ENCODE measurements around the gene MTA2. TPM values are rescaled to one million over a fixed set of nuclear protein-coding genes. Genes with fewer than 3 reads are reported as not detected.
"Not testable (repeated sequence)": the region's sequence is repeated elsewhere in the genome, so short reads cannot be mapped to it uniquely, and the experiment has no call there.

Gene MTA2
- total RNA-seq, 2 donors from 2014 or later, result 84.5 to 96.6 TPM

- peak; percentile 45 to 64 for DNase-seq
- no peak for ATAC-seq
- intact Hi-C loops (cut with DNase I, micrococcal nuclease), result loop anchor here in 1 of 2 donors (10.0 kb wide), 1 partner anchor 161 kb away; no protein-coding TSS in a partner anchor
These were observed 46.1 kb downstream of the MTA2 start for GRCh38 chr11:62555464-62556107.

GRCh38 chr11:62554387-62555167 lies 47.1 kb downstream of the MTA2 start:
- intact Hi-C loops (cut with DNase I, micrococcal nuclease), result loop anchor here in 1 of 2 donors (10.0 kb wide), 1 partner anchor 160 kb away; no protein-coding TSS in a partner anchor
- DNase-seq, result peak; percentile 72 to 75

GRCh38 chr11:62553839-62554361 lies 47.8 kb downstream of the MTA2 start:
- DNase-seq, result peak; percentile 40 to 74
- intact Hi-C loops (cut with DNase I, micrococcal nuclease), result loop anchor here in 1 of 2 donors (10.0 kb wide), 1 partner anchor 159 kb away; no protein-coding TSS in a partner anchor
- peak; percentile 23 for ATAC-seq

More at GRCh38 chr11:62554387-62555167, 47.1 kb downstream of the MTA2 start:
- no peak for ATAC-seq

- ATAC-seq, result peak; percentile 68
- peak; percentile 87 to 95 for DNase-seq
- intact Hi-C loops (cut with DNase I, micrococcal nuclease), result loop anchor here in 1 of 2 donors (10.0 kb wide), 1 partner anchor 158 kb away; no protein-coding TSS in a partner anchor
These were observed 48.4 kb downstream of the MTA2 start for GRCh38 chr11:62553080-62553838.

GRCh38 chr11:62552485-62553079 lies 49.1 kb downstream of the MTA2 start:
- DNase-seq, result peak; percentile 48 to 53
- ATAC-seq, result no peak

GRCh38 chr11:62550478-62550877 lies 51.2 kb downstream of the MTA2 start:
- intact Hi-C loops (cut with DNase I, micrococcal nuclease), result loop anchor here in 1 of 2 donors (10.0 kb wide), 1 partner anchor 156 kb away; no protein-coding TSS in a partner anchor
- not testable (repeated sequence) for DNase-seq, ATAC-seq

More at GRCh38 chr11:62552485-62553079, 49.1 kb downstream of the MTA2 start:
- intact Hi-C loops (cut with DNase I, micrococcal nuclease), result loop anchor here in 1 of 2 donors (10.0 kb wide), 1 partner anchor 158 kb away; no protein-coding TSS in a partner anchor

- ATAC-seq (peak; percentile 25), DNase-seq (peak; percentile 76)
- intact Hi-C loops (cut with DNase I, micrococcal nuclease), result loop anchor here in 1 of 2 donors (10.0 kb wide), 1 partner anchor 124 kb away; no protein-coding TSS in a partner anchor
These were observed 52.9 kb downstream of the MTA2 start for GRCh38 chr11:62548545-62549335.

GRCh38 chr11:62547691-62548281 lies 53.9 kb downstream of the MTA2 start:
- DNase-seq (peak; percentile 42 to 58), ATAC-seq (no peak)
- intact Hi-C loops (cut with DNase I, micrococcal nuclease), result loop anchor here in 1 of 2 donors (10.0 kb wide), 1 partner anchor 123 kb away; no protein-coding TSS in a partner anchor

GRCh38 chr11:62546929-62547625 lies 54.6 kb downstream of the MTA2 start:
- ATAC-seq, result no peak
- DNase-seq, result peak; percentile 56 to 66
- intact Hi-C loops (cut with DNase I, micrococcal nuclease), result loop anchor here in 1 of 2 donors (10.0 kb wide), 1 partner anchor 122 kb away; no protein-coding TSS in a partner anchor

GRCh38 chr11:62546244-62546928 lies 55.3 kb downstream of the MTA2 start, which contains the start of gene AHNAK:
TSS of gene AHNAK (minus strand) at chr11:62546806. CDS start at chr11:62536098, 10,708 bp downstream.
- DNase-seq (peak; percentile 85 to 90), ATAC-seq (peak; percentile 58)
- intact Hi-C loops (cut with DNase I, micrococcal nuclease), result loop anchor here in 1 of 2 donors (10.0 kb wide), 1 partner anchor 122 kb away; no protein-coding TSS in a partner anchor

- intact Hi-C loops (cut with DNase I, micrococcal nuclease), result loop anchor here in 1 of 2 donors (10.0 kb wide), 1 partner anchor 121 kb away; no protein-coding TSS in a partner anchor
- DNase-seq (peak; percentile 91), ATAC-seq (peak; percentile 48)
These were observed 56.0 kb downstream of the MTA2 start for GRCh38 chr11:62545437-62546243.

GRCh38 chr11:62544581-62545436 lies 56.9 kb downstream of the MTA2 start:
- ATAC-seq (peak; percentile 33), DNase-seq (peak; percentile 71 to 73)
- intact Hi-C loops (cut with DNase I, micrococcal nuclease), result loop anchor here (5.0 to 10.0 kb wide), 2 partner anchors 118 to 120 kb away; no protein-coding TSS in a partner anchor

GRCh38 chr11:62543680-62544444 lies 57.8 kb downstream of the MTA2 start:
- intact Hi-C loops (cut with DNase I, micrococcal nuclease), result loop anchor here (5.0 to 10.0 kb wide), 2 partner anchors 117 to 119 kb away; no protein-coding TSS in a partner anchor
- DNase-seq (peak; percentile 40 to 49), ATAC-seq (no peak)

Data from left colon (tissue), 2 donors.